Ecto neural progenitor cell (in vitro differentiated cells): ENCODE results near the gene KCNJ11.
"Not testable (repeated sequence)": the region's sequence is repeated elsewhere in the genome, so short reads cannot be mapped to it uniquely, and the experiment has no call there.

Experiments
- DNase-seq: peaks from one replicate; pipeline ENCODE4 v3.0.0-alpha.2; 2018; ENCODE audit warnings: low spot score

The KCNJ11 gene

GRCh38 chr11:17388609-17389210 lies at the start of gene KCNJ11:
TSS of gene KCNJ11 (minus strand) at chr11:17388659. CDS start at chr11:17388091, 568 bp downstream.
- no peak for DNase-seq

GRCh38 chr11:17437366-17437765 lies 48.9 kb upstream of the KCNJ11 start:
- no peak for DNase-seq

GRCh38 chr11:17434108-17434507 lies 45.6 kb upstream of the KCNJ11 start:
- DNase-seq, result no peak

GRCh38 chr11:17432002-17432401 lies 43.5 kb upstream of the KCNJ11 start:
- no peak for DNase-seq

- DNase-seq, result no peak
Observed at GRCh38 chr11:17431139-17431538, 42.7 kb upstream of the KCNJ11 start.

GRCh38 chr11:17430616-17431015 lies 42.2 kb upstream of the KCNJ11 start:
- no peak for DNase-seq

- no peak for DNase-seq
Observed at GRCh38 chr11:17428925-17429324, 40.5 kb upstream of the KCNJ11 start.

GRCh38 chr11:17428261-17428660 lies 39.8 kb upstream of the KCNJ11 start:
- no peak for DNase-seq

- DNase-seq, result not testable (repeated sequence)
Observed at GRCh38 chr11:17426233-17426632, 37.8 kb upstream of the KCNJ11 start.

GRCh38 chr11:17423533-17424310 lies 35.3 kb upstream of the KCNJ11 start:
- no peak for DNase-seq

GRCh38 chr11:17421781-17422180 lies 33.3 kb upstream of the KCNJ11 start:
- no peak for DNase-seq

- DNase-seq, result no peak
Observed at GRCh38 chr11:17418444-17419081, 30.1 kb upstream of the KCNJ11 start.

- no peak for DNase-seq
Observed at GRCh38 chr11:17416492-17416891, 28.0 kb upstream of the KCNJ11 start.

GRCh38 chr11:17415523-17416104 lies 27.2 kb upstream of the KCNJ11 start:
- no peak for DNase-seq

GRCh38 chr11:17414992-17415391 lies 26.5 kb upstream of the KCNJ11 start:
- no peak for DNase-seq

GRCh38 chr11:17414317-17414737 lies 25.9 kb upstream of the KCNJ11 start:
- DNase-seq, result no peak

- no peak for DNase-seq
Observed at GRCh38 chr11:17413414-17414316, 25.2 kb upstream of the KCNJ11 start.

- DNase-seq, result no peak
Observed at GRCh38 chr11:17412488-17413180, 24.2 kb upstream of the KCNJ11 start.

- DNase-seq, result no peak
Observed at GRCh38 chr11:17411418-17411817, 23.0 kb upstream of the KCNJ11 start.

GRCh38 chr11:17410606-17411379 lies 22.3 kb upstream of the KCNJ11 start:
- no peak for DNase-seq
